ENCODE data around the gene PALLD. TPM values are rescaled to one million over a fixed set of nuclear protein-coding genes. Genes with fewer than 3 reads are reported as not detected.

Gene PALLD
- total RNA-seq, 1 experiment from 2014 or later, result 20.9 TPM

GRCh38 chr4:168893205-168893604 lies 396.4 kb downstream of the PALLD start:
- in situ Hi-C loops (cut with HindIII; ENCODE audit: low pct_unique_long_range_greater_than_20kb, low sequenced_read_pairs), result no loop called here
- DNase-seq (ENCODE audit: low read depth, low spot score), result no peak

- no peak for DNase-seq (ENCODE audit: low read depth, low spot score)
- in situ Hi-C loops (cut with HindIII; ENCODE audit: low pct_unique_long_range_greater_than_20kb, low sequenced_read_pairs), result no loop called here
Observed at GRCh38 chr4:168893807-168894206, 397.0 kb downstream of the PALLD start.

GRCh38 chr4:168900080-168900479 lies 403.2 kb downstream of the PALLD start:
- in situ Hi-C loops (cut with HindIII; ENCODE audit: low pct_unique_long_range_greater_than_20kb, low sequenced_read_pairs), result loop anchor here (25.0 kb wide), 1 partner anchor 188 kb away; no protein-coding TSS in a partner anchor
- no peak for DNase-seq (ENCODE audit: low read depth, low spot score)

- no peak for DNase-seq (ENCODE audit: low read depth, low spot score)
- in situ Hi-C loops (cut with HindIII; ENCODE audit: low pct_unique_long_range_greater_than_20kb, low sequenced_read_pairs), result loop anchor here (25.0 kb wide), 1 partner anchor 195 kb away; no protein-coding TSS in a partner anchor
Observed at GRCh38 chr4:168907119-168907698, 410.4 kb downstream of the PALLD start.

GRCh38 chr4:168908093-168908492 lies 411.2 kb downstream of the PALLD start:
- DNase-seq (ENCODE audit: low read depth, low spot score), result no peak
- in situ Hi-C loops (cut with HindIII; ENCODE audit: low pct_unique_long_range_greater_than_20kb, low sequenced_read_pairs), result loop anchor here (25.0 kb wide), 1 partner anchor 196 kb away; no protein-coding TSS in a partner anchor

- DNase-seq (ENCODE audit: low read depth, low spot score), result no peak
- in situ Hi-C loops (cut with HindIII; ENCODE audit: low pct_unique_long_range_greater_than_20kb, low sequenced_read_pairs), result loop anchor here (25.0 kb wide), 1 partner anchor 197 kb away; no protein-coding TSS in a partner anchor
Observed at GRCh38 chr4:168908851-168909273, 412.0 kb downstream of the PALLD start.

GRCh38 chr4:168914095-168914494 lies 417.2 kb downstream of the PALLD start:
- no peak for DNase-seq (ENCODE audit: low read depth, low spot score)
- in situ Hi-C loops (cut with HindIII; ENCODE audit: low pct_unique_long_range_greater_than_20kb, low sequenced_read_pairs), result loop anchor here (25.0 kb wide), 1 partner anchor 202 kb away; no protein-coding TSS in a partner anchor

- in situ Hi-C loops (cut with HindIII; ENCODE audit: low pct_unique_long_range_greater_than_20kb, low sequenced_read_pairs), result loop anchor here (25.0 kb wide), 1 partner anchor 205 kb away; no protein-coding TSS in a partner anchor
- peak; percentile 68 for DNase-seq (ENCODE audit: low read depth, low spot score)
Observed at GRCh38 chr4:168917138-168917779, 420.4 kb downstream of the PALLD start.

- no peak for DNase-seq (ENCODE audit: low read depth, low spot score)
- in situ Hi-C loops (cut with HindIII; ENCODE audit: low pct_unique_long_range_greater_than_20kb, low sequenced_read_pairs), result loop anchor here (25.0 kb wide), 1 partner anchor 208 kb away; no protein-coding TSS in a partner anchor
Observed at GRCh38 chr4:168919706-168920324, 423.0 kb downstream of the PALLD start.

- in situ Hi-C loops (cut with HindIII; ENCODE audit: low pct_unique_long_range_greater_than_20kb, low sequenced_read_pairs), result loop anchor here (25.0 kb wide), 1 partner anchor 208 kb away; no protein-coding TSS in a partner anchor
- no peak for DNase-seq (ENCODE audit: low read depth, low spot score)
Observed at GRCh38 chr4:168920441-168921065, 423.7 kb downstream of the PALLD start.

GRCh38 chr4:168923526-168924194 lies 426.8 kb downstream of the PALLD start:
- DNase-seq (ENCODE audit: low read depth, low spot score), result peak; percentile 86
- in situ Hi-C loops (cut with HindIII; ENCODE audit: low pct_unique_long_range_greater_than_20kb, low sequenced_read_pairs), result loop anchor here (25.0 kb wide), 1 partner anchor 211 kb away; no protein-coding TSS in a partner anchor

- in situ Hi-C loops (cut with HindIII; ENCODE audit: low pct_unique_long_range_greater_than_20kb, low sequenced_read_pairs), result loop anchor here (25.0 kb wide), 1 partner anchor 212 kb away; no protein-coding TSS in a partner anchor
- DNase-seq (ENCODE audit: low read depth, low spot score), result no peak
Observed at GRCh38 chr4:168924667-168925066, 427.8 kb downstream of the PALLD start.

GRCh38 chr4:168925789-168926490 lies 429.1 kb downstream of the PALLD start:
- DNase-seq (ENCODE audit: low read depth, low spot score), result no peak
- in situ Hi-C loops (cut with HindIII; ENCODE audit: low pct_unique_long_range_greater_than_20kb, low sequenced_read_pairs), result no loop called here

GRCh38 chr4:168928346-168928745 lies 431.5 kb downstream of the PALLD start:
- in situ Hi-C loops (cut with HindIII; ENCODE audit: low pct_unique_long_range_greater_than_20kb, low sequenced_read_pairs), result no loop called here
- DNase-seq (ENCODE audit: low read depth, low spot score), result no peak

GRCh38 chr4:168928875-168929274 lies 432.0 kb downstream of the PALLD start:
- in situ Hi-C loops (cut with HindIII; ENCODE audit: low pct_unique_long_range_greater_than_20kb, low sequenced_read_pairs), result no loop called here
- DNase-seq (ENCODE audit: low read depth, low spot score), result no peak

- in situ Hi-C loops (cut with HindIII; ENCODE audit: low pct_unique_long_range_greater_than_20kb, low sequenced_read_pairs), result no loop called here
- DNase-seq (ENCODE audit: low read depth, low spot score), result no peak
Observed at GRCh38 chr4:168930413-168931196, 433.8 kb downstream of the PALLD start.
